KMS-11 (cell line): ENCODE measurements around the gene SPEM3.

ENCODE experiments used
- H2AFZ ChIP-seq: fragments of 200-600 bp; sonication (generic); 2 replicates; pipeline ENCODE4 v1.6.1; 2016; ENCODE audit warnings: antibody characterized with exemption, mixed run types, low read depth
- H3K27ac ChIP-seq: fragments of 200-600 bp; sonication (generic); 2 replicates; pipeline ENCODE4 v1.6.1; 2016; ENCODE audit warnings: mild to moderate bottlenecking, mixed run types
- H3K27me3 ChIP-seq: fragments of 200-600 bp; sonication (generic); 2 replicates; pipeline ENCODE4 v1.6.1; 2017; ENCODE audit warnings: mild to moderate bottlenecking, low read depth, mixed run types, moderate library complexity; ENCODE audit not compliant: insufficient read depth
- H3K36me3 ChIP-seq: fragments of 200-600 bp; sonication (generic); 2 replicates; pipeline ENCODE4 v1.6.1; 2017; ENCODE audit warnings: mild to moderate bottlenecking, mixed run types; ENCODE audit not compliant: insufficient read depth
- H3K4me1 ChIP-seq: fragments of 200-600 bp; sonication (generic); 2 replicates; pipeline ENCODE4 v1.6.1; 2016; ENCODE audit warnings: mild to moderate bottlenecking, low read depth, mixed run types; ENCODE audit not compliant: poor library complexity, severe bottlenecking
- H3K4me2 ChIP-seq: fragments of 200-600 bp; sonication (generic); 2 replicates; pipeline ENCODE4 v1.7.0; 2016; ENCODE audit warnings: mild to moderate bottlenecking, mixed run types
- H3K4me3 ChIP-seq: fragments of 200-600 bp; sonication (generic); IDR thresholded peaks from 2 replicates; pipeline ENCODE4 v1.6.1; 2017; ENCODE audit warnings: low read depth, low read length, mixed read lengths; ENCODE audit not compliant: insufficient read depth
- H3K79me2 ChIP-seq: fragments of 200-600 bp; sonication (generic); 2 replicates; pipeline ENCODE4 v1.6.1; 2016; ENCODE audit warnings: low read depth, mixed run types; ENCODE audit not compliant: insufficient read depth
- H3K9ac ChIP-seq: fragments of 200-600 bp; sonication (generic); 2 replicates; pipeline ENCODE4 v1.6.1; 2016; ENCODE audit warnings: mild to moderate bottlenecking, mixed run types
- H4K20me1 ChIP-seq: fragments of 200-600 bp; sonication (generic); 2 replicates; pipeline ENCODE4 v1.6.1; 2016; ENCODE audit warnings: mild to moderate bottlenecking, mixed run types; ENCODE audit not compliant: insufficient read depth
- TF ChIP-seq, protein P1 (sequence below): fragments of 200-600 bp; sonication (generic); conservative IDR thresholded peaks from 2 replicates; pipeline ENCODE4 v1.6.1; 2017; ENCODE audit warnings: low read depth, mild to moderate bottlenecking, antibody characterized with exemption, low read length, moderate library complexity, mixed read lengths

SPEM3 gene

DNA sequence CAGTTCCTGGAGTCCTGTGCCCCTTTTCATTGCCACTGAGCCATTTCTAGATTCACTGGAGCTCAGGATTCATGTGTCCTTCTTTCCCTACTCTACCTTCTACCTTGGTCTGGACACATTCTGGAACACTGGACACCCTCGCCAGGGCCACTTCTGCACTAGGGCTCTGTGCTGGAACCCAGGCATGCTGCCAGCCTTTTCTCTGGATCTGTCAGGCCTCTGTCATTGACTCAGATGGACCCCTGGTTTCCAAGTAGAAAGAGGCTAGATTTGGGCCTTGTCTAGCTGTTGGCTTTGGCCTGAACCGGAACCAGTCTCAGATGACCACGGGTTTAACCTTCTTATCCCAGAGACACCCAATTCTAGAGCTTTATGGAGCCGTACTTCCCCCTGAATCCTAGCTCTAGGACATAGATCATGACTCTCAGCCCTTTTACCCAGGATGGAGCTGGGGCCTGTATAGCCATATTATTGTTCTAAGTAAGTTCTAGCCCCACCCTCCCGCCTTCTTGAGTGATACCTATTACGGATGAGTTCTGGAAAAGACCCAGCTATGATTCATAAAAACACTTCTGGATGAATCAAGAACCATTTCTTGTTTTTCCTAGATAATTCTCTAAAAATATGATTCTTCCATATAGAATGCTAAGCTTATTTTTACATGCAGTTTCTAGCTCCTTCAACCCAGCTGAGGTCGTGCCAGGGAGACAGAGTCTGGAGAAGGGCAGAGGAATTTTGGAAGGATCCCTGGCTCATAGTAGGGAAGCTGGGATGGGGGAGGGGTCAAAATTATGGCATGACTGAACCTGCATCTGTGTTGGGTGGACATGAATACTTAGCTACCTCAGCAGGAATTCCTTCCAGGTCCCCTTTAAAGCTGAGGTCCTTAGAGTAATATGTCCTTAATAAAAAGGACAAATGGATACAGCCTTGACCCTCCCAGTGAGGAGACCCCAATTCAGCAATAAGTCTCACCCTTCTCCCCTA lies 15.1 kb downstream of the SPEM3 start:
- H3K36me3 ChIP-seq: no peaks in the 10 kb centered on the region
- H3K27ac ChIP-seq: no peak overlapping the region
- H2AFZ ChIP-seq: no peak overlapping the region
- TF ChIP-seq, protein P1, sequence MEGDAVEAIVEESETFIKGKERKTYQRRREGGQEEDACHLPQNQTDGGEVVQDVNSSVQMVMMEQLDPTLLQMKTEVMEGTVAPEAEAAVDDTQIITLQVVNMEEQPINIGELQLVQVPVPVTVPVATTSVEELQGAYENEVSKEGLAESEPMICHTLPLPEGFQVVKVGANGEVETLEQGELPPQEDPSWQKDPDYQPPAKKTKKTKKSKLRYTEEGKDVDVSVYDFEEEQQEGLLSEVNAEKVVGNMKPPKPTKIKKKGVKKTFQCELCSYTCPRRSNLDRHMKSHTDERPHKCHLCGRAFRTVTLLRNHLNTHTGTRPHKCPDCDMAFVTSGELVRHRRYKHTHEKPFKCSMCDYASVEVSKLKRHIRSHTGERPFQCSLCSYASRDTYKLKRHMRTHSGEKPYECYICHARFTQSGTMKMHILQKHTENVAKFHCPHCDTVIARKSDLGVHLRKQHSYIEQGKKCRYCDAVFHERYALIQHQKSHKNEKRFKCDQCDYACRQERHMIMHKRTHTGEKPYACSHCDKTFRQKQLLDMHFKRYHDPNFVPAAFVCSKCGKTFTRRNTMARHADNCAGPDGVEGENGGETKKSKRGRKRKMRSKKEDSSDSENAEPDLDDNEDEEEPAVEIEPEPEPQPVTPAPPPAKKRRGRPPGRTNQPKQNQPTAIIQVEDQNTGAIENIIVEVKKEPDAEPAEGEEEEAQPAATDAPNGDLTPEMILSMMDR: no peak
- H3K27me3 ChIP-seq: no peaks in the 10 kb centered on the region; the same call in 1 of the 2 replicates
- H3K4me1 ChIP-seq: no peaks in the 10 kb centered on the region
- H3K79me2 ChIP-seq: no peaks in the 10 kb centered on the region
- no peaks in the 10 kb centered on the region for H4K20me1 ChIP-seq
- H3K4me2 ChIP-seq: no peak overlapping the region
- no peak overlapping the region for H3K4me3 ChIP-seq
- H3K9ac ChIP-seq: no peak overlapping the region

DNA sequence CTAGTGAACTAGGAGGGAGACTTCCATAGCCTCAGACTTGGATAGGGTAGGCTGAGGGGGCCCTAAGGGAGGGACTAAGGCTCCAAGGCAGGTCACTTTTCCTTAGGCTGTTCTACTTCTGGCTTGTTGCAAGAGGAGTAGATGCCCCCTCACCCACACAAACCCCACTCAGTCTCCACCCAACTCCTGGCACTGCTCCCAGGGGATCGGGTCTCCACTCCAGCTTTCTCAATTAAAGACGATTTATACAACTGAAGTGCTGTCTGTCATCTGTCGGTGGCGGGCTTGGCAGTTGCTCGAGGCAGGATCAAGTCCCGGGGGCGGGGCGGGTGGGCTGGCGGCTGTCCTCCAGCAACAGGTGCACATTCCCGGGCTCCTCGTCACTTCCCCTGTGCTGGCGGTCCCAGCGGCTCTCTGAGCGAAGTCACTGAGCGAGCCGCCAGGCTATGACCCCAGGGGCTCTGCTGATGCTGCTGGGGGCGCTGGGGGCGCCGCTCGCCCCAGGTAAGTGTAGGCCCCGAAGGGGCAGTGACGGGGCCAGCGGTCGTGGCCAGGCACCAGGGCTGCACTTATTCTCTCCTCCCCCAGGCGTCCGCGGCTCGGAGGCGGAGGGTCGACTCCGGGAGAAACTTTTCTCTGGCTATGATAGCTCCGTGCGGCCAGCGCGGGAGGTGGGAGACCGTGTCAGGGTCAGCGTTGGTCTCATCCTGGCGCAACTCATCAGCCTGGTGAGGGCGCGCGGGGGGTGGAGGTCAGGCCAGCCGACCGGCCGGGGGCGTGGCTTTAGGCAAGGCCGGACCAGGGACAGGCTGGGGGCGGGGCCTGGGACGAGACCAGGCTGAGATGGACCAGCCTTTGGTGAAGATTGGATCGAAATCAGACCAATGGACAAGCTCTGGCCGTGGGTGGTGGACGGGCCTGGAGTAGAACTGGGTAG lies 16.3 kb downstream of the SPEM3 start, which contains the start of gene CHRNB1:
TSS of gene CHRNB1 (plus strand) at position 380 of the 937 bp plus-strand sequence. CDS start at position 447, 67 bp downstream.
- no peak within 1 kb of the TSS for H2AFZ ChIP-seq
- no peaks in the 10 kb centered on the region for H3K36me3 ChIP-seq
- H3K9ac ChIP-seq: no peak within 1 kb of the TSS
- H3K27ac ChIP-seq: no peak within 1 kb of the TSS
- TF ChIP-seq, protein P1: no peak
- H3K4me3 ChIP-seq: no peak within 1 kb of the TSS
- H3K4me2 ChIP-seq: no peak within 1 kb of the TSS
- H3K4me1 ChIP-seq: no peaks in the 10 kb centered on the region
- H4K20me1 ChIP-seq: no peaks in the 10 kb centered on the region
- H3K79me2 ChIP-seq: no peaks in the 10 kb centered on the region
- H3K27me3 ChIP-seq: no peaks in the 10 kb centered on the region; the same call in 1 of the 2 replicates

- Histone ChIP-seq H3K27ac (no peak overlapping the region), H4K20me1 (no peaks in the 10 kb centered on the region), H3K4me2 (no peak overlapping the region), H3K27me3 (no peaks in the 10 kb centered on the region; the same call in 1 of the 2 replicates), H3K4me3 (no peak overlapping the region), H3K79me2 (no peaks in the 10 kb centered on the region), H3K4me1 (no peaks in the 10 kb centered on the region), H2AFZ (no peak overlapping the region), H3K9ac (no peak overlapping the region), H3K36me3 (no peaks in the 10 kb centered on the region)
- TF ChIP-seq, protein P1: no peak
Measured at GRCh38 chr17:7445619-7445968, 16.9 kb downstream of the SPEM3 start.

GRCh38 chr17:7448461-7448860 lies 19.8 kb downstream of the SPEM3 start:
- no peak overlapping the region for H3K4me2 ChIP-seq
- H3K4me1 ChIP-seq: no peaks in the 10 kb centered on the region
- no peak overlapping the region for H3K9ac ChIP-seq
- no peak overlapping the region for H3K27ac ChIP-seq
- H3K79me2 ChIP-seq: no peaks in the 10 kb centered on the region
- H3K36me3 ChIP-seq: no peaks in the 10 kb centered on the region
- no peak overlapping the region for H3K4me3 ChIP-seq
- no peaks in the 10 kb centered on the region; the same call in 1 of the 2 replicates for H3K27me3 ChIP-seq
- TF ChIP-seq, protein P1: no peak
- no peak overlapping the region for H2AFZ ChIP-seq
- H4K20me1 ChIP-seq: no peaks in the 10 kb centered on the region
